GM23338 (cell line): ENCODE data around the gene SCTR. TPM values are rescaled to one million over a fixed set of nuclear protein-coding genes. Genes with fewer than 3 reads are reported as not detected.

Source experiments
- CREB1 ChIP-seq: fragments of 250-450 bp; sonication (Bioruptor Pico); IDR thresholded peaks from 2 replicates; pipeline ENCODE4 v1.5.0; 2020; ENCODE audit warnings: low read depth, mild to moderate bottlenecking, moderate library complexity
- ETS1 ChIP-seq: IDR thresholded peaks from 2 replicates; pipeline ENCODE4 v1.6.1; 2016; ENCODE audit warnings: antibody characterized with exemption
- EZH2 ChIP-seq: fragments of 200-600 bp; sonication (generic); IDR thresholded peaks from one replicate; pipeline ENCODE4 v1.8.0; 2017; ENCODE audit warnings: antibody characterized with exemption, mild to moderate bottlenecking, low read depth; ENCODE audit not compliant: unreplicated experiment
- JUNB ChIP-seq: IDR thresholded peaks from one replicate; pipeline ENCODE4 v1.6.1; 2016; ENCODE audit warnings: antibody characterized with exemption; ENCODE audit not compliant: unreplicated experiment
- ZNF462 ChIP-seq: fragments of 250-450 bp; sonication (Bioruptor Pico); IDR thresholded peaks from 2 replicates; pipeline ENCODE4 v1.5.0; 2020; ENCODE audit warnings: mild to moderate bottlenecking, moderate library complexity
- polyA plus RNA-seq: library from polyadenylated mRNA; unstranded; fragments of >200 nt; fragmentation: Nextera tagmentation; extraction: Ambion mirVana; gene quantifications from 2 replicates; pipeline ENCODE4 v1.2.1, GENCODE V29; 2016
- total RNA-seq: library from RNA; depleted of rRNA; stranded (reverse); fragments of >200 nt; shearing (Covaris generic); gene quantifications from 2 replicates; pipeline ENCODE4 v1.2.3, GENCODE V29; 2014
- TF ChIP-seq, protein P1 (sequence below): IDR thresholded peaks from one replicate; pipeline ENCODE4 v1.6.1; 2018; ENCODE audit warnings: antibody characterized with exemption; ENCODE audit not compliant: unreplicated experiment

The SCTR gene
- total and polyA plus RNA-seq, 2 experiments from 2014 or later, result not detected

DNA sequence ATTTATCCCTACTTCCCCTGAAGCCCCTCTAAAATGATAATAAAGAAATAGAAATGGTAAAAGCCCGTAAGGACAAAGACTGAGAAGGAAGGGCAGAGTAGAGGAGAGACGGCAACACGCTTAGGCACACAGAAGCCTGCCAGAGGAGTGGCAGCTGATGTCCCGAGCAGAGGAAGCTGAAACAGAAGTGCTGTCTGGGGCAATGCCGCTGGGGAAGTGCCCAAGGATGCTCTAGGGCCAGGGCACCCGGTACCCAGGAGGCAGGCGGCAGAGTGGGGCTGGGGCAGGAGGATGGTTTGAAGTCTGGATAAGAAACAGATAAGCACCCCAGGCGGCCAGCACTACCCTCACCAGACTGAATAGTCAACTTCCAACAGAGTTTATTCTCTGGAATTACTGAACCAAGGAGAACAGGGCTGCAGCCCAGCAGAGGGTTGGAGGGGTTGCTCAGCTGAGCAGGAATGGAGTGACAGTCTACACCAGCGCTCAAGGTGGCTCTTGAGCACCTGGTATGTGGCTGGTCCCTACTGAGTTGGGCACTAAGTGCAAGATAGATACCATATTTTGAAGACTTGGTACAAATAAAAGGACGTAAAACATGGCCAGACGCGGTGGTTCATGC, 70.2 kb downstream of the SCTR start (continued):
- TF ChIP-seq ZNF462 (CRISPR knock-in tag) (no peak), JUNB (no peak), EZH2 (no peak), ETS1 (no peak), CREB1 (CRISPR knock-in tag) (no peak)
- TF ChIP-seq, protein P1, sequence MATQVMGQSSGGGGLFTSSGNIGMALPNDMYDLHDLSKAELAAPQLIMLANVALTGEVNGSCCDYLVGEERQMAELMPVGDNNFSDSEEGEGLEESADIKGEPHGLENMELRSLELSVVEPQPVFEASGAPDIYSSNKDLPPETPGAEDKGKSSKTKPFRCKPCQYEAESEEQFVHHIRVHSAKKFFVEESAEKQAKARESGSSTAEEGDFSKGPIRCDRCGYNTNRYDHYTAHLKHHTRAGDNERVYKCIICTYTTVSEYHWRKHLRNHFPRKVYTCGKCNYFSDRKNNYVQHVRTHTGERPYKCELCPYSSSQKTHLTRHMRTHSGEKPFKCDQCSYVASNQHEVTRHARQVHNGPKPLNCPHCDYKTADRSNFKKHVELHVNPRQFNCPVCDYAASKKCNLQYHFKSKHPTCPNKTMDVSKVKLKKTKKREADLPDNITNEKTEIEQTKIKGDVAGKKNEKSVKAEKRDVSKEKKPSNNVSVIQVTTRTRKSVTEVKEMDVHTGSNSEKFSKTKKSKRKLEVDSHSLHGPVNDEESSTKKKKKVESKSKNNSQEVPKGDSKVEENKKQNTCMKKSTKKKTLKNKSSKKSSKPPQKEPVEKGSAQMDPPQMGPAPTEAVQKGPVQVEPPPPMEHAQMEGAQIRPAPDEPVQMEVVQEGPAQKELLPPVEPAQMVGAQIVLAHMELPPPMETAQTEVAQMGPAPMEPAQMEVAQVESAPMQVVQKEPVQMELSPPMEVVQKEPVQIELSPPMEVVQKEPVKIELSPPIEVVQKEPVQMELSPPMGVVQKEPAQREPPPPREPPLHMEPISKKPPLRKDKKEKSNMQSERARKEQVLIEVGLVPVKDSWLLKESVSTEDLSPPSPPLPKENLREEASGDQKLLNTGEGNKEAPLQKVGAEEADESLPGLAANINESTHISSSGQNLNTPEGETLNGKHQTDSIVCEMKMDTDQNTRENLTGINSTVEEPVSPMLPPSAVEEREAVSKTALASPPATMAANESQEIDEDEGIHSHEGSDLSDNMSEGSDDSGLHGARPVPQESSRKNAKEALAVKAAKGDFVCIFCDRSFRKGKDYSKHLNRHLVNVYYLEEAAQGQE, result no peak
